PFSK-1 (cell line): ENCODE data around the gene SWAP70.

Experiments
- POLR2AphosphoS5 ChIP-seq: IDR thresholded peaks from 2 replicates; pipeline ENCODE4 v1.6.1; 2012; ENCODE audit warnings: low read depth, mild to moderate bottlenecking, control low read depth, low read length, moderate library complexity
- TAF1 ChIP-seq: IDR thresholded peaks from 2 replicates; pipeline ENCODE4 v1.6.1; 2012; ENCODE audit warnings: low read length, control low read depth, borderline replicate concordance; ENCODE audit not compliant: insufficient read depth
- TF ChIP-seq, protein P1 (sequence below), 2 experiments: IDR thresholded peaks; 2 replicates each; pipeline versions ENCODE4 v1.6.1 to v1.8.0; 2011 to 2012; ENCODE audit warnings: low read depth in 2 of 2, low read length in 2 of 2, control low read depth in 1 of 2, inconsistent platforms in 1 of 2, mild to moderate bottlenecking in 1 of 2, moderate library complexity in 1 of 2; ENCODE audit not compliant: insufficient read depth in 1 of 2

DNA sequence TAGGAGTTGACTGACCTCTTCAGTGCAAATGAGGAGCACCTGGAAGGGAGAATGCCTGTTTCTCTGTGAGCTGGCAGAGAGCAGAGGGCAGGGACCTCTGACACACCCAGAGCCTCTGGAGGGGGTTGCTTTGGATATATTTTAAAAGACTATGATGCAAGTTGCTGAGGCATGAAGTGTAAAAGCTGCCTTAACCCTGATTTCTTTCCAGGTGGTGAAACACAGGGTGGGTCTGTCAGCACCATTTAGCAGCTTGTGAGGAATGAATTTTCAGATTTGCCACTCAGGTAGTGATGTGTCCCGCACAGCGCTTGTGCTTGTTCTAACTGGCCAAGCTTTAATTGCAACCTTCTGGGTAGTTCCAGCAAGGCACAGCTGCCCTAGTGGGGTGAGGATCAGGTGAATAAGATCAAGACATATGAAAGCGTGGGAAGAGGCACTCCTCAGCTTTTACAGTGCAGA lies 90.2 kb downstream of the SWAP70 start:
- TF ChIP-seq POLR2AphosphoS5 (no peak), TAF1 (no peak)
- TF ChIP-seq, protein P1, sequence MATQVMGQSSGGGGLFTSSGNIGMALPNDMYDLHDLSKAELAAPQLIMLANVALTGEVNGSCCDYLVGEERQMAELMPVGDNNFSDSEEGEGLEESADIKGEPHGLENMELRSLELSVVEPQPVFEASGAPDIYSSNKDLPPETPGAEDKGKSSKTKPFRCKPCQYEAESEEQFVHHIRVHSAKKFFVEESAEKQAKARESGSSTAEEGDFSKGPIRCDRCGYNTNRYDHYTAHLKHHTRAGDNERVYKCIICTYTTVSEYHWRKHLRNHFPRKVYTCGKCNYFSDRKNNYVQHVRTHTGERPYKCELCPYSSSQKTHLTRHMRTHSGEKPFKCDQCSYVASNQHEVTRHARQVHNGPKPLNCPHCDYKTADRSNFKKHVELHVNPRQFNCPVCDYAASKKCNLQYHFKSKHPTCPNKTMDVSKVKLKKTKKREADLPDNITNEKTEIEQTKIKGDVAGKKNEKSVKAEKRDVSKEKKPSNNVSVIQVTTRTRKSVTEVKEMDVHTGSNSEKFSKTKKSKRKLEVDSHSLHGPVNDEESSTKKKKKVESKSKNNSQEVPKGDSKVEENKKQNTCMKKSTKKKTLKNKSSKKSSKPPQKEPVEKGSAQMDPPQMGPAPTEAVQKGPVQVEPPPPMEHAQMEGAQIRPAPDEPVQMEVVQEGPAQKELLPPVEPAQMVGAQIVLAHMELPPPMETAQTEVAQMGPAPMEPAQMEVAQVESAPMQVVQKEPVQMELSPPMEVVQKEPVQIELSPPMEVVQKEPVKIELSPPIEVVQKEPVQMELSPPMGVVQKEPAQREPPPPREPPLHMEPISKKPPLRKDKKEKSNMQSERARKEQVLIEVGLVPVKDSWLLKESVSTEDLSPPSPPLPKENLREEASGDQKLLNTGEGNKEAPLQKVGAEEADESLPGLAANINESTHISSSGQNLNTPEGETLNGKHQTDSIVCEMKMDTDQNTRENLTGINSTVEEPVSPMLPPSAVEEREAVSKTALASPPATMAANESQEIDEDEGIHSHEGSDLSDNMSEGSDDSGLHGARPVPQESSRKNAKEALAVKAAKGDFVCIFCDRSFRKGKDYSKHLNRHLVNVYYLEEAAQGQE (IDR thresholded peaks at IDR 0.05; ENCODE audit: insufficient read depth in 1 of 2, low read depth in 2 of 2, low read length in 2 of 2): no peak
